Measurements from ENCODE around the gene PINLYP. TPM values are rescaled to one million over a fixed set of nuclear protein-coding genes. Genes with fewer than 3 reads are reported as not detected.
"Not testable (repeated sequence)": the region's sequence is repeated elsewhere in the genome, so short reads cannot be mapped to it uniquely, and the experiment has no call there.

The PINLYP gene
- total RNA-seq, 2 experiments from 2014 or later: 0.40 to 4.9 TPM

DNA sequence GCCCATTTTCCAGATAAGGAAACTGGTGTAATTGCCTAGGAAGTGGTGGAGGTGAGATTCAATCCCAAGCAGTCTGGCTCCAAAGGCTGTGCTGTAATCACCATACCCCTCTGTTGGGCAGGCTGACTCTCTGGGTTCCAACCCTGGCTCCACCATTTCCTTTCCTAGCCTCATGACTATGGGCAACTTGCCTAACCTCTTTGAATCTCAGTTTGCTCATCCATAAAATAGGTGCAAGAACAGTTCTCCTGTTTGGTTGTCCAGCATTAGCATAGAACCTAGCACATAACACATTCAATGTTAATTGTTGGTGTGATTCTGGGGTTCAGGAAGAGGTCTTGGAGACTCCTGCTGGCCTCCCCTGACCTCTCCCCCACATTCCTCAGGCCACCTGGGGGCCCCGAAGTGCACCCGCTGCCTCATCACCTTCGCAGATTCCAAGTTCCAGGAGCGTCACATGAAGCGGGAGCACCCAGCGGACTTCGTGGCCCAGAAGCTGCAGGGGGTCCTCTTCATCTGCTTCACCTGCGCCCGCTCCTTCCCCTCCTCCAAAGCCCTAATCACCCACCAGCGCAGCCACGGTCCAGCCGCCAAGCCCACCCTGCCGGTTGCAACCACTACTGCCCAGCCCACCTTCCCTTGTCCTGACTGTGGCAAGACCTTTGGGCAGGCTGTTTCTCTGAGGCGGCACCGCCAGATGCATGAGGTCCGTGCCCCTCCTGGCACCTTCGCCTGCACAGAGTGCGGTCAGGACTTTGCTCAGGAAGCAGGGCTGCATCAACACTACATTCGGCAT, 23.0 kb downstream of the PINLYP start:
- H3K36me3 ChIP-seq (ENCODE audit: insufficient read depth, low read length): peaks cover 55% of the 10 kb centered on the region
- no peak for DNase-seq (ENCODE audit: low spot score)
- H3K4me3 ChIP-seq (ENCODE audit: low read depth, low read length, poor library complexity, severe bottlenecking): peak overlapping the region; percentile 86
- H3K9me2 ChIP-seq (ENCODE audit: insufficient read depth, low read length): no peaks in the 10 kb centered on the region
- POLR2A ChIA-PET: no interaction called here
- no peak for TF ChIP-seq EZH2phosphoT487 (IDR thresholded peaks at IDR 0.05; ENCODE audit: borderline replicate concordance, low read depth, low read length)
- TF ChIP-seq, protein P1, sequence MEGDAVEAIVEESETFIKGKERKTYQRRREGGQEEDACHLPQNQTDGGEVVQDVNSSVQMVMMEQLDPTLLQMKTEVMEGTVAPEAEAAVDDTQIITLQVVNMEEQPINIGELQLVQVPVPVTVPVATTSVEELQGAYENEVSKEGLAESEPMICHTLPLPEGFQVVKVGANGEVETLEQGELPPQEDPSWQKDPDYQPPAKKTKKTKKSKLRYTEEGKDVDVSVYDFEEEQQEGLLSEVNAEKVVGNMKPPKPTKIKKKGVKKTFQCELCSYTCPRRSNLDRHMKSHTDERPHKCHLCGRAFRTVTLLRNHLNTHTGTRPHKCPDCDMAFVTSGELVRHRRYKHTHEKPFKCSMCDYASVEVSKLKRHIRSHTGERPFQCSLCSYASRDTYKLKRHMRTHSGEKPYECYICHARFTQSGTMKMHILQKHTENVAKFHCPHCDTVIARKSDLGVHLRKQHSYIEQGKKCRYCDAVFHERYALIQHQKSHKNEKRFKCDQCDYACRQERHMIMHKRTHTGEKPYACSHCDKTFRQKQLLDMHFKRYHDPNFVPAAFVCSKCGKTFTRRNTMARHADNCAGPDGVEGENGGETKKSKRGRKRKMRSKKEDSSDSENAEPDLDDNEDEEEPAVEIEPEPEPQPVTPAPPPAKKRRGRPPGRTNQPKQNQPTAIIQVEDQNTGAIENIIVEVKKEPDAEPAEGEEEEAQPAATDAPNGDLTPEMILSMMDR (conservative IDR thresholded peaks at IDR 0.05; ENCODE audit: low read length): no peak
- H3K79me2 ChIP-seq (ENCODE audit: insufficient read depth, low read depth, low read length): peaks cover 33% of the 10 kb centered on the region
- no peaks in the 10 kb centered on the region; the same call in 1 of the 2 replicates for H4K20me1 ChIP-seq (ENCODE audit: insufficient read depth, low read length)
- no TSS peak for BruUV-seq (replicated peaks)
- no peaks in the 10 kb centered on the region for H3K9me3 ChIP-seq (ENCODE audit: low read length)
- no peak overlapping the region for H3K27ac ChIP-seq (ENCODE audit: low read depth, low read length, poor library complexity, severe bottlenecking)
- H3K4me1 ChIP-seq (ENCODE audit: insufficient read depth, low read length, poor library complexity, severe bottlenecking): peaks cover 14% of the 10 kb centered on the region
- no peak overlapping the region for H2AFZ ChIP-seq (ENCODE audit: low read length)
- CTCF ChIA-PET (ENCODE audit: unreplicated experiment): no interaction called here
- H3K4me2 ChIP-seq (ENCODE audit: low read length): peak overlapping the region; percentile 94
- intact Hi-C loops (cut with micrococcal nuclease; ENCODE audit: unreplicated experiment): loop anchor here (10.0 kb wide), 2 partner anchors 64 to 154 kb away; partner anchors contain the start of gene ZNF575

DNA sequence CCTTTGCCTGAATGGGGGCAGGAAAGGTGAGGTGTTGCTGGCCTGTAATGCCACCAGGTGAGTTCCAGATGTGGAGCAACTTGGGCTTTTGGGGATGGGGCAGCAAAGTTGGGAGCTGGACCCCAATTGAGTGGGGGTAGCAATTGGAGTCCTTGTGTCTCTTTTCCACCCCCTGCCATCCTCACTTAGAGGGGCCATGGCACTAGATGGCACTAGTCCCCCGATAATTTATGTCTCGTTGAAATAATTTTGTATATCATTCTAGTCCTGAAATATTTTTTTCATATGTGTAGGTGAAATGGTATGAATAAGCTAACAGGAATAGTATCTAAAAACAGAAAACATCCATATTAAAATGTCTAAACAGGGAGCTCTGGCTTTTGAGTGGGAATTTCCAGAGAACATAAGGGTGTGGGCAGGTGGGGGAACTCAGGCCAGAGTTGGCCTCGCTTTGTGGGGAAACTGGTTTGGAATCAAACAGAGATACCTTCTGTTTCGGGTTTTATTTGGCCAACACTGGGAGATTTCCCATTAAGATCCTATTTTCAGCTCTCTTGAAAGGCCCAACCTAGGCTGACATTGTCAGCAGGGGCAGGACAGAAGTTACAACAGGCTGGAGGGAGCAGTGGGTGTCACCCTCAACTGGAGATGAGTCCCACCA, 24.2 kb downstream of the PINLYP start:
- intact Hi-C loops (cut with micrococcal nuclease; ENCODE audit: unreplicated experiment): loop anchor here (10.0 kb wide), 2 partner anchors 65 to 155 kb away; partner anchors contain the start of gene ZNF575
- POLR2A ChIA-PET: no interaction called here

DNA sequence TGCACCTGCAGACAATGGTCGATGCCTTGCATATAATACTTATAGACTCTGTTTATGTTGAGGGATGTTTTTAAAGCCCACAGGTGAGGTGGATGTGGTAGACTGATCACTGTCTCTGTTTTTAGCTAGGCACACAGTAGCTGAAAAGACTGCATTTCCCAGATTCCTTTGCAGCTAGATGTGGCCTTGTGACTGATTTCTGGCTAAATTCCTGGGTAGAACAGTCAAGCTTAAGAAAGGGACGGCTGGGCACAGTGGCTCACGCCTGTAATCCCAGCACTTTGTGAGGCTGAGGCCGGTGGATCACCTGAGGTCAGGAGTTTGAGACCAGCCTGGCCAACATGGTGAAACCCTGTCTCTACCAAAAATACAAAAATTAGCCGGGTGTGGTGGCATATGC, 24.7 kb downstream of the PINLYP start:
- H2AFZ ChIP-seq (ENCODE audit: low read length); H3K4me3 ChIP-seq (ENCODE audit: low read depth, low read length, poor library complexity, severe bottlenecking); POLR2A ChIA-PET; H3K27ac ChIP-seq (ENCODE audit: low read depth, low read length, poor library complexity, severe bottlenecking); intact Hi-C loops (cut with micrococcal nuclease; ENCODE audit: unreplicated experiment); BruUV-seq (replicated peaks); DNase-seq (ENCODE audit: low spot score); H3K9me3 ChIP-seq (ENCODE audit: low read length); H4K20me1 ChIP-seq (ENCODE audit: insufficient read depth, low read length); CTCF ChIA-PET (ENCODE audit: unreplicated experiment); H3K9me2 ChIP-seq (ENCODE audit: insufficient read depth, low read length); H3K4me2 ChIP-seq (ENCODE audit: low read length): not testable (repeated sequence)
- peaks cover 30% of the 10 kb centered on the region for H3K79me2 ChIP-seq (ENCODE audit: insufficient read depth, low read depth, low read length)
- H3K4me1 ChIP-seq (ENCODE audit: insufficient read depth, low read length, poor library complexity, severe bottlenecking): peaks cover 18% of the 10 kb centered on the region
- H3K36me3 ChIP-seq (ENCODE audit: insufficient read depth, low read length): peaks cover 58% of the 10 kb centered on the region

More for the DNA sequence above, 24.2 kb downstream of the PINLYP start:
- H3K27ac ChIP-seq (ENCODE audit: low read depth, low read length, poor library complexity, severe bottlenecking): no peak overlapping the region
- no peaks in the 10 kb centered on the region for H3K9me3 ChIP-seq (ENCODE audit: low read length)
- H3K9me2 ChIP-seq (ENCODE audit: insufficient read depth, low read length): no peaks in the 10 kb centered on the region
- peaks cover 18% of the 10 kb centered on the region for H3K4me1 ChIP-seq (ENCODE audit: insufficient read depth, low read length, poor library complexity, severe bottlenecking)
- peaks cover 58% of the 10 kb centered on the region for H3K36me3 ChIP-seq (ENCODE audit: insufficient read depth, low read length)
- H3K4me3 ChIP-seq (ENCODE audit: low read depth, low read length, poor library complexity, severe bottlenecking): no peak overlapping the region
- no peak for DNase-seq (ENCODE audit: low spot score)
- TF ChIP-seq, protein P1 (conservative IDR thresholded peaks at IDR 0.05; ENCODE audit: low read length): peak; percentile 33; the same call in 1 of the 2 replicates
- TF ChIP-seq EZH2phosphoT487 (IDR thresholded peaks at IDR 0.05; ENCODE audit: borderline replicate concordance, low read depth, low read length): no peak
- H2AFZ ChIP-seq (ENCODE audit: low read length): no peak overlapping the region
- CTCF ChIA-PET (ENCODE audit: unreplicated experiment): no interaction called here
- no peak overlapping the region for H3K4me2 ChIP-seq (ENCODE audit: low read length)
- peaks cover 33% of the 10 kb centered on the region for H3K79me2 ChIP-seq (ENCODE audit: insufficient read depth, low read depth, low read length)
- BruUV-seq (replicated peaks): TSS peak; percentile 28
- no peaks in the 10 kb centered on the region; the same call in 1 of the 2 replicates for H4K20me1 ChIP-seq (ENCODE audit: insufficient read depth, low read length)
